HCT116 (cell line): Measurements from ENCODE around the gene YEATS4.

ENCODE experiments used
- CEBPB ChIP-seq: IDR thresholded peaks from 2 replicates; pipeline ENCODE4 v1.6.1; 2012; ENCODE audit warnings: low read depth
- EZH2 ChIP-seq: fragments of 200-600 bp; sonication (generic); IDR thresholded peaks from 2 replicates; pipeline ENCODE4 v1.6.1; 2017; ENCODE audit warnings: antibody characterized with exemption, mixed run types
- RAD21 ChIP-seq: IDR thresholded peaks from 2 replicates; pipeline ENCODE4 v1.6.1; 2012; ENCODE audit warnings: low read depth, mild to moderate bottlenecking
- SRF ChIP-seq: IDR thresholded peaks from 2 replicates; pipeline ENCODE4 v1.6.1; 2012; ENCODE audit warnings: low read depth

GRCh38 chr12:69396041-69396440 lies 36.5 kb downstream of the YEATS4 start:
- TF ChIP-seq SRF, result no peak
- TF ChIP-seq EZH2, result no peak
- TF ChIP-seq RAD21, result no peak
- no peak for TF ChIP-seq CEBPB
